ENCODE data around the gene RIPOR1. TPM values are rescaled to one million over a fixed set of nuclear protein-coding genes. Genes with fewer than 3 reads are reported as not detected.

The RIPOR1 gene
- total and polyA plus RNA-seq, 2 experiments from 2014 or later, result 7.6 to 22.4 TPM

DNA sequence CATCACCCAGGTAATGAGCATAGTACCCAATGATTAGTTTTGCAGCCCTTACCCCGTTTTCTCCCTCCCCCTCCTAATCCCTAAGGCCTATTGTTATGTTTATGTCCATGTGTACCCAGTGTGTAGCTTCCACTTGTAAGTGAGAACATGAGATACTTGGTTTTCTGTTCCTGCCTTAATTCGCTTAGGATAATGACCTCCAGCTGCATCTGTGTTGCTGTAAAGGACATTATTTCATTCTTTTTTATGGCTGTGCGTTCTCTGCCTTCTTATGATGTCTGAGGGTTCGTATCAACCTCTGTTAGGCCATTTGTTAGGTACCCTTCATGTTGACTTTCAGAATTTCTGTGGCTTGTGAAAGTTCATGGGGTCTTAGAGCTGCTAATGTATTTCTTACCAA lies 64.7 kb downstream of the RIPOR1 start:
- TF ChIP-seq ZNF462 (CRISPR knock-in tag; IDR thresholded peaks at IDR 0.05), result no peak
- TF ChIP-seq EZH2 (IDR thresholded peaks at IDR 0.05; ENCODE audit: low read depth, unreplicated experiment), result no peak
- TF ChIP-seq STAT1 (IDR thresholded peaks at IDR 0.05; ENCODE audit: unreplicated experiment), result no peak
- no peak for TF ChIP-seq JUNB (IDR thresholded peaks at IDR 0.05; ENCODE audit: unreplicated experiment)
- TF ChIP-seq, protein P1, sequence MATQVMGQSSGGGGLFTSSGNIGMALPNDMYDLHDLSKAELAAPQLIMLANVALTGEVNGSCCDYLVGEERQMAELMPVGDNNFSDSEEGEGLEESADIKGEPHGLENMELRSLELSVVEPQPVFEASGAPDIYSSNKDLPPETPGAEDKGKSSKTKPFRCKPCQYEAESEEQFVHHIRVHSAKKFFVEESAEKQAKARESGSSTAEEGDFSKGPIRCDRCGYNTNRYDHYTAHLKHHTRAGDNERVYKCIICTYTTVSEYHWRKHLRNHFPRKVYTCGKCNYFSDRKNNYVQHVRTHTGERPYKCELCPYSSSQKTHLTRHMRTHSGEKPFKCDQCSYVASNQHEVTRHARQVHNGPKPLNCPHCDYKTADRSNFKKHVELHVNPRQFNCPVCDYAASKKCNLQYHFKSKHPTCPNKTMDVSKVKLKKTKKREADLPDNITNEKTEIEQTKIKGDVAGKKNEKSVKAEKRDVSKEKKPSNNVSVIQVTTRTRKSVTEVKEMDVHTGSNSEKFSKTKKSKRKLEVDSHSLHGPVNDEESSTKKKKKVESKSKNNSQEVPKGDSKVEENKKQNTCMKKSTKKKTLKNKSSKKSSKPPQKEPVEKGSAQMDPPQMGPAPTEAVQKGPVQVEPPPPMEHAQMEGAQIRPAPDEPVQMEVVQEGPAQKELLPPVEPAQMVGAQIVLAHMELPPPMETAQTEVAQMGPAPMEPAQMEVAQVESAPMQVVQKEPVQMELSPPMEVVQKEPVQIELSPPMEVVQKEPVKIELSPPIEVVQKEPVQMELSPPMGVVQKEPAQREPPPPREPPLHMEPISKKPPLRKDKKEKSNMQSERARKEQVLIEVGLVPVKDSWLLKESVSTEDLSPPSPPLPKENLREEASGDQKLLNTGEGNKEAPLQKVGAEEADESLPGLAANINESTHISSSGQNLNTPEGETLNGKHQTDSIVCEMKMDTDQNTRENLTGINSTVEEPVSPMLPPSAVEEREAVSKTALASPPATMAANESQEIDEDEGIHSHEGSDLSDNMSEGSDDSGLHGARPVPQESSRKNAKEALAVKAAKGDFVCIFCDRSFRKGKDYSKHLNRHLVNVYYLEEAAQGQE (IDR thresholded peaks at IDR 0.05; ENCODE audit: unreplicated experiment), result no peak
- H3K79me2 ChIP-seq (replicated peaks; ENCODE audit: insufficient read depth), result peaks cover 58% of the 10 kb centered on the region
- H3K27me3 ChIP-seq (ENCODE audit: insufficient read depth), result no peaks in the 10 kb centered on the region
- Mint-ChIP-seq H3K36me3 (ENCODE audit: low read depth) (peaks cover 17% of the 10 kb centered on the region; the same call in 1 of the 3 replicates), H3K27me3 (ENCODE audit: insufficient read depth, low read depth, poor library complexity) (peaks cover 5% of the 10 kb centered on the region), H3K27ac (peak overlapping the region; percentile 76), H3K9me3 (no peaks in the 10 kb centered on the region), H3K4me1 (peaks cover 48% of the 10 kb centered on the region), H3K4me3 (peak overlapping the region; percentile 59)
- peak; percentile 35 for ATAC-seq
- peak overlapping the region; percentile 70 for H3K4me2 ChIP-seq
- H3K9me2 ChIP-seq (ENCODE audit: insufficient read depth), result no peaks in the 10 kb centered on the region
- peak; percentile 44 for DNase-seq (ENCODE audit: low spot score)
- peak overlapping the region; percentile 48 for H3K4me3 ChIP-seq
- H3K27ac ChIP-seq (ENCODE audit: low read depth), result peak overlapping the region; percentile 91
- peaks cover 61% of the 10 kb centered on the region for H3K4me1 ChIP-seq (ENCODE audit: insufficient read depth)
- no peaks in the 10 kb centered on the region for H4K20me1 ChIP-seq (replicated peaks; ENCODE audit: insufficient read depth)
- H3K36me3 ChIP-seq (ENCODE audit: insufficient read depth), result no peaks in the 10 kb centered on the region
- no peak overlapping the region for H2AFZ ChIP-seq
- H3F3A ChIP-seq (replicated peaks; ENCODE audit: low read depth), result peaks cover 12% of the 10 kb centered on the region

All from GM23338 (cell line).